Measurements from ENCODE around the gene CACNA1C. TPM values are rescaled to one million over a fixed set of nuclear protein-coding genes. Genes with fewer than 3 reads are reported as not detected.

The CACNA1C gene
- total RNA-seq, 1 donor from 2014 or later, result 1.6 TPM

DNA sequence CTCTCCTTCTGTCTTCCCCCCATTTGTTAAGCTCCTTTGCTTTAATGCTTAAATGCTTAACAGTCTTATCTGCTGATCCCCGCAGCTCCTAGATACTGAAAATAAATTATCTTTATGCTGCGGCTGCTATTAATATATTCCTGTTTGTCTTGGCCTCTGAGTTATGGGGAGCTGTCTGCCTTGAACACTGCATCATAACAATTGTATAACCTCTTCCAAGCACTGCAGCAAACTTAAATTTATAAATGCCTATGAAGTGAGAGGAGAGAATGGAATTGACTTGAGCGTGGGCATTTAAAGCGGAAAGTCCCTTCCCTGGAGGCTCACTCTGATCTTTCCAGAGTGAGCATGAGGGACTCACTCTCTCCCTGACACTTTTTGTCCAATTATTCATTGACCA is 25.4 kb upstream of the CACNA1C start:
- no peaks in the 10 kb centered on the region for H3K36me3 Mint-ChIP-seq (ENCODE audit: low read depth)
- no peak for DNase-seq (ENCODE audit: low read depth, low spot score)
- H3K4me3 Mint-ChIP-seq, result no peak overlapping the region
- H3K4me1 Mint-ChIP-seq, result no peaks in the 10 kb centered on the region
- TF ChIP-seq, protein P1, sequence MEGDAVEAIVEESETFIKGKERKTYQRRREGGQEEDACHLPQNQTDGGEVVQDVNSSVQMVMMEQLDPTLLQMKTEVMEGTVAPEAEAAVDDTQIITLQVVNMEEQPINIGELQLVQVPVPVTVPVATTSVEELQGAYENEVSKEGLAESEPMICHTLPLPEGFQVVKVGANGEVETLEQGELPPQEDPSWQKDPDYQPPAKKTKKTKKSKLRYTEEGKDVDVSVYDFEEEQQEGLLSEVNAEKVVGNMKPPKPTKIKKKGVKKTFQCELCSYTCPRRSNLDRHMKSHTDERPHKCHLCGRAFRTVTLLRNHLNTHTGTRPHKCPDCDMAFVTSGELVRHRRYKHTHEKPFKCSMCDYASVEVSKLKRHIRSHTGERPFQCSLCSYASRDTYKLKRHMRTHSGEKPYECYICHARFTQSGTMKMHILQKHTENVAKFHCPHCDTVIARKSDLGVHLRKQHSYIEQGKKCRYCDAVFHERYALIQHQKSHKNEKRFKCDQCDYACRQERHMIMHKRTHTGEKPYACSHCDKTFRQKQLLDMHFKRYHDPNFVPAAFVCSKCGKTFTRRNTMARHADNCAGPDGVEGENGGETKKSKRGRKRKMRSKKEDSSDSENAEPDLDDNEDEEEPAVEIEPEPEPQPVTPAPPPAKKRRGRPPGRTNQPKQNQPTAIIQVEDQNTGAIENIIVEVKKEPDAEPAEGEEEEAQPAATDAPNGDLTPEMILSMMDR (conservative IDR thresholded peaks at IDR 0.05), result no peak
- peaks cover 29% of the 10 kb centered on the region for H3K27me3 Mint-ChIP-seq (ENCODE audit: low read depth)
- H3K9me3 Mint-ChIP-seq, result no peaks in the 10 kb centered on the region
- H3K27ac Mint-ChIP-seq (ENCODE audit: unreplicated experiment), result no peak overlapping the region

DNA sequence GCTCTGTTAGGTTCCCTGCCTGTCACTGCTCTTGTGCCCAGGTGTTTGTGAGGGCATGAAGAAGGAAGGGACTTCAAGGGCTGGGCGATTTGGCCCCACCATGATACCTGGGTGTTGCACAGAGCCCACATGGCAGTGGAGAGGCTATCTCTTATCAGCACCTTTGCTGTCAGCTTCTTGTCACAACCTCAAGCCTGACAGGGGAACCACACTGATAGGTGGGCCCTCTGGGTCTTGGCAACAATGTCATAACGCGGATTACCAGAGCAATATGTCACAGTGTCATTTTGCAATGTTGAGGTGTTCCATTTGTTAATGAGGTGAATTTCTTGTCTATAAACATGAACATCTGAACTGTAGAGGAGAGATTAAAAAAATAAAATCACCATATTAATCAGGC is 22.9 kb upstream of the CACNA1C start:
- peaks cover 30% of the 10 kb centered on the region for H3K27me3 Mint-ChIP-seq (ENCODE audit: low read depth)
- no peak for DNase-seq (ENCODE audit: low read depth, low spot score)

DNA sequence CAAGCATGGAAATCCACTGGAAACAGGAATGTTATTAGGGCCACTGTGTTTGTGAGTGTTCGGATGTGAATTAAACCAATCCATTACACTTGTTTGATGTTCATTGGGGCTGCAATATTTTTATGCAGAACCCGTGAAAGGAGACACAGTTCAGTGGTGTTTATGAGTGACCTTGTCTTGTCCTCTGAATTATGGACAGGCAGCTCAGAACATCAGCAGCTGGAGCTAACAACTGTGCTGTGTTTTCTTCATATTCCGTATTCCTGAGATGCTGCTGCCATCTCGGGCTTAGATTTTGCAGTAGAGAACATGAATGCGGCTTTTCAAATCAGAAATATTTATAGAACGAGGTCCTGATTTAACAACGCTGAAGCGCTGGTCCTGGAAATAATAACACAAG is 20.3 kb upstream of the CACNA1C start:
- Mint-ChIP-seq H3K9me3 (no peaks in the 10 kb centered on the region), H3K4me3 (no peak overlapping the region), H3K4me1 (peaks cover 14% of the 10 kb centered on the region), H3K27ac (ENCODE audit: unreplicated experiment) (no peak overlapping the region), H3K27me3 (ENCODE audit: low read depth) (peaks cover 54% of the 10 kb centered on the region), H3K36me3 (ENCODE audit: low read depth) (no peaks in the 10 kb centered on the region)
- TF ChIP-seq, protein P1 (conservative IDR thresholded peaks at IDR 0.05), result no peak
- DNase-seq (ENCODE audit: low read depth, low spot score), result no peak

More for the DNA sequence above, 22.9 kb upstream of the CACNA1C start:
- Mint-ChIP-seq H3K36me3 (ENCODE audit: low read depth) (no peaks in the 10 kb centered on the region), H3K27ac (ENCODE audit: unreplicated experiment) (no peak overlapping the region), H3K4me1 (peaks cover 3% of the 10 kb centered on the region), H3K9me3 (no peaks in the 10 kb centered on the region), H3K4me3 (no peak overlapping the region)
- TF ChIP-seq, protein P1 (conservative IDR thresholded peaks at IDR 0.05), result no peak

DNA sequence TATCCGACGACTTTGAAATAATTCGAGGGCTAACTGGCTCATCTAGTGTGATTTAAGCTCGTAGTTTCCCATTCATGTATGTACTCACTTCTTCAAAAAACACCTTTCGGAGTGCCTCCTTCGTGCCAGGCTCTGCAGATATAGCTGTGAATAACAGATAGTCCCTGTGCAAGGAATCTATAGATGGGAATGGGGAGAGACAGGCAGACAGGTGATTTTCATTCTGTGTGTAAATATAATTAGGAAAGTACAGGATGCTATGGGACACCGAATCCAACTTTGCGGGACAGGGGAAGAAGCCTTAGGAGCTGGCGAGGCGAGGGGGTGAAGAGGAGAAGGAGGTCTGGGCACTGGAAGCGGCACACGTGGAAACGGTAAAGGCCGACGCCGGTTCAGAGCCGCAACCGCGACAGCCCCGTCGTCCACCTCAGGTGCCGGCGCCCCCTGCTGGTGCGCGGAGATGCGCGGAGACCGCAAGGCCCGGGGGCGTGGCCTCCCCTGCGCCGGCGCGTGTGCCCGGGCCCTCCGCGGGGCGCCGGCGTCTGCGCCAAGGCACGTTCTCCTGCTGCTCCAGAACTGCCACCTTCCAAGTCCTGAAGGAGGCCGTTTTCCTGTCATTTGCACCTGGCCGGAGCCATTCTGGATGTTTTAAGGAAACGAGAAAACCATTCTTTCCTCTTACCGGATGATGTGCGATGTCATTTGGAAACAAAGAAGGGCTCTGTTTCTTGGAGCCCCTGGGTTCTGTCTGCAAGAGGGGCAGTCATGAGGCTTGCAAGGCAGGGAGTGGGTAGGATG is 18.0 kb upstream of the CACNA1C start:
- H3K36me3 Mint-ChIP-seq (ENCODE audit: low read depth), result no peaks in the 10 kb centered on the region
- peaks cover 14% of the 10 kb centered on the region for H3K4me1 Mint-ChIP-seq
- TF ChIP-seq, protein P1 (conservative IDR thresholded peaks at IDR 0.05), result peak; percentile 99
- H3K27me3 Mint-ChIP-seq (ENCODE audit: low read depth), result peaks cover 70% of the 10 kb centered on the region
- no peak overlapping the region for H3K27ac Mint-ChIP-seq (ENCODE audit: unreplicated experiment)
- peak overlapping the region; percentile 59 for H3K4me3 Mint-ChIP-seq
- no peaks in the 10 kb centered on the region for H3K9me3 Mint-ChIP-seq
- DNase-seq (ENCODE audit: low read depth, low spot score), result peak; percentile 87

DNA sequence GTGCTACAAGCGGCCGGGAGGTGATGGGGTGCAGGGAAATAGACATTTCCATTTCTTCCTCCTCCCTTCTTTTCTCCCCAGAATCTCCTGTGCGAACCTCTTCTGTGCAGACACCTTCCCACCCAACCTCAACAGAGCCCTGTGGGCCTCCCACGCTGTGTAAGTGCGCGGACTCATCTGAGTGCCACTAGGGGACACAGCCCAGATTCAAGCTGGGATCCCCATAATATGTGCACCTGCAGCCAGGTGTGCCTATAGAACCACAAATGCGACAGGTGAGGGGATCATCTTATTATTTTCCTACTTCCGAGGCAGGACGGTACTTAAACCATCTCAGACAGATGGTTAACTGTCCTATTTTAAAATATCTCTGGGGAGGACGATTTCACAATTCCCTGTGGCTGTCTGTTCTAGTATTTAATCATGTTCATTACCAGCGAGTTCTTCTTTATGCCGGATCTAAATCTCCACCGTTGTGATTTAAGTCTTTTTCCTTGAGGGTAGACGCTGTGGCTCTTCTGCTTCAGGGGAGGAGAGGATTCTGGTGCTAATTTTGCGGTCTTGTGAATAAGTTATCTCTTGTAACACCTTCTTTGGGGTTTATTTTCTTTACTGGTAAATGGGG is 17.2 kb upstream of the CACNA1C start:
- no peaks in the 10 kb centered on the region for H3K9me3 Mint-ChIP-seq
- peaks cover 77% of the 10 kb centered on the region for H3K27me3 Mint-ChIP-seq (ENCODE audit: low read depth)

More for the DNA sequence above, 17.2 kb upstream of the CACNA1C start:
- peaks cover 14% of the 10 kb centered on the region for H3K4me1 Mint-ChIP-seq
- H3K4me3 Mint-ChIP-seq, result peak overlapping the region; percentile 59
- no peak for DNase-seq (ENCODE audit: low read depth, low spot score)
- TF ChIP-seq, protein P1 (conservative IDR thresholded peaks at IDR 0.05), result no peak
- no peak overlapping the region for H3K27ac Mint-ChIP-seq (ENCODE audit: unreplicated experiment)
- H3K36me3 Mint-ChIP-seq (ENCODE audit: low read depth), result no peaks in the 10 kb centered on the region
